GM12878 (cell line): ENCODE data around the gene NDUFA9. TPM values are rescaled to one million over a fixed set of nuclear protein-coding genes. Genes with fewer than 3 reads are reported as not detected.

Experiments used
- ATAC-seq: fragments of 200-7000 bp; cut with Tn5 transposase; 3 replicates; pipeline ENCODE4 v1.9.1; 2020; ENCODE audit warnings: mild to moderate bottlenecking, moderate library complexity
- BruUV-seq: library from RNA; stranded (reverse); fragments of 400-500 nt; replicated peaks from 2 replicates; lab custom pipeline; 2021; lab: Mats Ljungman, UMichigan
- CTCF ChIA-PET: fragments of 300-600 bp; sonication (Branson Sonifier 250); formaldehyde crosslinking; extraction: SDS; loops from one replicate; lab custom pipeline; 2021; ENCODE audit warnings: inconsistent platforms; lab: Yijun Ruan, JAX
- POLR2A ChIA-PET: fragments of 350-600 bp; formaldehyde crosslinking; extraction: SDS; loops from one replicate; lab custom pipeline; 2021; ENCODE audit warnings: inconsistent platforms; lab: Charles Lee
- RAD21 ChIA-PET: fragments of 300-600 bp; sonication (Branson Sonifier 250); formaldehyde crosslinking; loops from one replicate; lab custom pipeline; 2023; ENCODE audit warnings: antibody characterized with exemption; ENCODE audit not compliant: unreplicated experiment; lab: Charles Lee
- SMC1A ChIA-PET: fragments of 300-600 bp; sonication (Branson Sonifier 250); formaldehyde crosslinking; loops from one replicate; lab custom pipeline; 2023; ENCODE audit not compliant: unreplicated experiment, uncharacterized antibody; lab: Charles Lee
- DNase-seq: peaks from one replicate; pipeline ENCODE4 v3.0.0-alpha.2; 2011; ENCODE audit warnings: low read depth, low spot score
- FAIRE-seq: peaks from 3 replicates; lab custom pipeline; 2011; peaks lifted over from hg19 to GRCh38; lab: Jason Lieb, UNC
- H2AFZ ChIP-seq: 2 replicates; pipeline ENCODE4 v1.6.0; 2011; ENCODE audit warnings: low read depth, low read length, control low read depth; ENCODE audit not compliant: control insufficient read depth
- H3K27ac ChIP-seq: 2 replicates; pipeline ENCODE4 v1.5.1; 2011; ENCODE audit warnings: control low read depth; ENCODE audit not compliant: control insufficient read depth, insufficient read depth
- H3K27me3 ChIP-seq, 2 experiments: replicated peaks in 1 of 2; 2 replicates each; pipeline versions ENCODE4 v1.6.0 to v1.6.1; 2011; ENCODE audit warnings: low read length in 1 of 2; ENCODE audit not compliant: control insufficient read depth in 2 of 2, insufficient read depth in 2 of 2
- H3K36me3 ChIP-seq, 2 experiments: 2 replicates each; pipeline ENCODE4 v1.5.1; 2011; ENCODE audit warnings: low read length in 1 of 2; ENCODE audit not compliant: control insufficient read depth in 2 of 2, insufficient read depth in 2 of 2
- H3K4me1 ChIP-seq: 2 replicates; pipeline ENCODE4 v1.6.1; 2011; ENCODE audit warnings: mild to moderate bottlenecking, low read length, moderate library complexity, mixed read lengths; ENCODE audit not compliant: control insufficient read depth, insufficient read depth
- H3K4me2 ChIP-seq: 2 replicates; pipeline ENCODE4 v1.6.0; 2011; ENCODE audit warnings: control low read depth; ENCODE audit not compliant: control insufficient read depth, insufficient read depth
- H3K4me3 ChIP-seq: fragments of 200-600 bp; sonication (generic); 2 replicates; pipeline ENCODE4 v1.5.1; 2016
- H3K79me2 ChIP-seq: 2 replicates; pipeline ENCODE4 v1.6.0; 2011; ENCODE audit warnings: low read length; ENCODE audit not compliant: control insufficient read depth, insufficient read depth
- H3K9ac ChIP-seq: 2 replicates; pipeline ENCODE4 v1.8.0; 2011; ENCODE audit warnings: low read length, control low read depth, mixed read lengths; ENCODE audit not compliant: control insufficient read depth, insufficient read depth
- H3K9me3 ChIP-seq: replicated peaks from 3 replicates; pipeline ENCODE4 v1.5.1; 2011; ENCODE audit warnings: mild to moderate bottlenecking, low read length; ENCODE audit not compliant: control insufficient read depth, insufficient read depth
- H4K20me1 ChIP-seq: 2 replicates; pipeline ENCODE4 v1.6.0; 2011; ENCODE audit not compliant: control insufficient read depth, insufficient read depth
- ATF7 ChIP-seq: fragments of 450-650 bp; IDR thresholded peaks from 2 replicates; pipeline ENCODE4 v1.6.1; 2016; ENCODE audit warnings: low read depth, mild to moderate bottlenecking
- EGR1 ChIP-seq, 2 experiments: IDR thresholded peaks; 1 replicate in 1 of 2; 2 replicates in 1 of 2; pipeline ENCODE4 v1.6.1; 2011 to 2012; ENCODE audit warnings: low read depth in 2 of 2, low read length in 2 of 2, borderline replicate concordance in 1 of 2, mild to moderate bottlenecking in 1 of 2, moderate library complexity in 1 of 2
- ETV6 ChIP-seq, 2 experiments: fragments of 450-650 bp in 1 of 2; IDR thresholded peaks in 1 of 2; conservative IDR thresholded peaks in 1 of 2; 2 replicates each; pipeline ENCODE4 v1.6.1; 2014; ENCODE audit warnings: antibody characterized with exemption in 1 of 2, borderline replicate concordance in 1 of 2, low read depth in 1 of 2, mild to moderate bottlenecking in 1 of 2, moderate library complexity in 1 of 2
- MEF2A ChIP-seq: IDR thresholded peaks from 2 replicates; pipeline ENCODE4 v1.6.1; 2011; ENCODE audit warnings: low read depth, mild to moderate bottlenecking, low read length, moderate library complexity; ENCODE audit not compliant: insufficient read depth
- MXI1 ChIP-seq: fragments of 150-350 bp; IDR thresholded peaks from 2 replicates; pipeline ENCODE4 v1.6.1; 2011; ENCODE audit warnings: low read depth, mild to moderate bottlenecking, inconsistent platforms, low read length, improper control_type of control experiment
- MYC ChIP-seq: IDR thresholded peaks from 2 replicates; pipeline ENCODE4 v1.6.1; 2011; ENCODE audit warnings: mild to moderate bottlenecking, low read length, moderate library complexity, inconsistent platforms; ENCODE audit not compliant: insufficient read depth, insufficient replicate concordance, insufficient read length, severe bottlenecking
- NBN ChIP-seq: fragments of 450-650 bp; IDR thresholded peaks from 2 replicates; pipeline ENCODE4 v1.6.1; 2016
- PML ChIP-seq: IDR thresholded peaks from 2 replicates; pipeline ENCODE4 v1.6.1; 2012; ENCODE audit warnings: low read length, inconsistent platforms
- POU2F2 ChIP-seq: IDR thresholded peaks from 3 replicates; pipeline ENCODE4 v1.6.1; 2011; ENCODE audit warnings: low read depth, mild to moderate bottlenecking, low read length, borderline replicate concordance
- SIN3A ChIP-seq: IDR thresholded peaks from 2 replicates; pipeline ENCODE4 v1.6.1; 2012; ENCODE audit warnings: low read depth, low read length, improper control_type of control experiment
- SMARCA5 ChIP-seq: fragments of 450-650 bp; IDR thresholded peaks from 2 replicates; pipeline ENCODE4 v1.6.1; 2017; ENCODE audit warnings: mild to moderate bottlenecking
- SP1 ChIP-seq: IDR thresholded peaks from one replicate; pipeline ENCODE4 v1.6.1; 2011; ENCODE audit warnings: low read depth, low read length
- SREBF1 ChIP-seq: IDR thresholded peaks from 2 replicates; pipeline ENCODE4 v1.6.1; 2012; ENCODE audit warnings: mild to moderate bottlenecking, low read length
- TARDBP ChIP-seq: IDR thresholded peaks from 2 replicates; pipeline ENCODE4 v1.6.1; 2016; ENCODE audit warnings: borderline replicate concordance
- WRNIP1 ChIP-seq: IDR thresholded peaks from 2 replicates; pipeline ENCODE4 v1.6.1; 2011; ENCODE audit warnings: low read depth, low read length, improper control_type of control experiment, borderline replicate concordance
- WGBS: methylation state at CpG from one replicate; pipeline ENCODE4 v1.1.6; 2016; ENCODE audit warnings: low lambda C conversion rate; ENCODE audit not compliant: insufficient replicate concordance, insufficient coverage; ENCODE audit errors: missing lambda C conversion rate; 5-methylcytosine and 5-hydroxymethylcytosine counted together
- in situ Hi-C: fragments of 300-500 bp; cut with MboI; formaldehyde crosslinking; loops from 9 replicates; pipeline ENCODE4 v1.14.3; 2018; ENCODE audit warnings: mixed read lengths
- intact Hi-C: fragments of 100-400 bp; cut with micrococcal nuclease; formaldehyde crosslinking; loops from one replicate; pipeline ENCODE4 v1.14.2; 2022; ENCODE audit not compliant: unreplicated experiment
- polyA plus RNA-seq, 11 experiments: library from polyadenylated mRNA; depleted of rRNA in 4 of 11; unstranded in 6 of 11; stranded (reverse) in 5 of 11; fragments of >200 nt; fragmentation: Nextera tagmentation in 4 of 11; fragmentation: Illumina TruSeq in 1 of 11; extraction: Ambion mirVana in 4 of 11; extraction: Trizol in 1 of 11; gene quantifications; 1 replicate in 1 of 11; 2 replicates in 10 of 11; pipeline versions ENCODE4 v1.2.1 to v1.2.3, GENCODE V29; 2011 to 2016; ENCODE audit warnings: inconsistent platforms in 2 of 11, missing spikeins in 2 of 11, low read depth in 1 of 11
- total RNA-seq, 4 experiments: library from RNA; depleted of rRNA in 3 of 4; stranded (reverse); fragments of >200 nt in 3 of 4; fragmentation: Illumina TruSeq in 1 of 4; extraction: Trizol in 1 of 4; gene quantifications; 2 replicates each; pipeline versions ENCODE4 v1.2.1 to v1.2.3, GENCODE V29; 2013 to 2021
- TF ChIP-seq, protein P1 (sequence below): fragments of 450-650 bp; IDR thresholded peaks from 2 replicates; pipeline ENCODE4 v1.6.1; 2016; ENCODE audit warnings: mild to moderate bottlenecking
- TF ChIP-seq, protein P2 (sequence below): fragments of 450-650 bp; formaldehyde crosslinking; IDR thresholded peaks from 2 replicates; pipeline ENCODE4 v1.5.0; 2022; ENCODE audit warnings: mild to moderate bottlenecking, missing genetic modification characterization

The NDUFA9 gene
- total and polyA plus RNA-seq, 10 of the 15 experiments (the other 5 are each of a cell fraction or from before 2014, with no cell fraction given), result 95.2 to 472 (median 151) TPM

DNA sequence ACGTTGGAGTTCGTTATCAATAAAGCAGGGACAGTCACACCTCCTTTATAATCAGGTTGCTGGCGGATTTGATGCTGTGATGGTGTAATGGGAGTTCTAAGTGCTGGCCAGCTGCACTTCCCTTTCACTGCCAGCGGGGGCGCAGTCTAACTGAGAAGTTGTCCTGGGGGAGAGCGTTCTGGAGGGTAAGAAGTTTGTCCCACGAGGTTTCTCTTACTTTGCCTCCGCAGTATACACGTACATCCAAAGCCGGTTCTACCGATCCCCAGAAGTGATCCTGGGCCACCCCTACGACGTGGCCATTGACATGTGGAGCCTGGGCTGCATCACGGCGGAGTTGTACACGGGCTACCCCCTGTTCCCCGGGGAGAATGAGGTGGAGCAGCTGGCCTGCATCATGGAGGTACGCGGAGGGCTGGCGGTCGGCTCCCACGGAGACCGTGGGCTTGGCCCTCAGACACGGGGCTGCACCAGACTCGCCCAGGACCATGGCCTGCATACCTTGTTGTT lies 44.2 kb upstream of the NDUFA9 start:
- Histone ChIP-seq H2AFZ (peak overlapping the region; percentile 93), H3K9ac (peak overlapping the region; percentile 84), H4K20me1 (no peaks in the 10 kb centered on the region), H3K36me3 (no peaks in the 10 kb centered on the region), H3K4me1 (no peaks in the 10 kb centered on the region), H3K79me2 (peaks cover 9% of the 10 kb centered on the region), H3K4me2 (peak overlapping the region; percentile 58; the same call in 1 of the 2 replicates), H3K4me3 (peak overlapping the region; percentile 78), H3K27me3 (no peaks in the 10 kb centered on the region), H3K27ac (peak overlapping the region; percentile 65), H3K9me3 (no peaks in the 10 kb centered on the region)
- ChIA-PET POLR2A (no interaction called here), RAD21 (interaction anchor here (1.2 to 2.7 kb wide), 3 partner anchors 16 to 44 kb away, joined by 3 to 14 read pairs (median 4); partner anchors contain the start of genes AKAP3 and NDUFA9), SMC1A (interaction anchor here (0.6 to 1.7 kb wide), 8 partner anchors 14 to 153 kb away, joined by 3 to 7 read pairs (median 3); partner anchors contain the start of genes AKAP3 and NDUFA9), CTCF (interaction anchor here (0.6 to 5.1 kb wide), 16 partner anchors 8 to 665 kb away, joined by 3 to 30 read pairs (median 4); partner anchors contain the start of genes AKAP3 and NDUFA9)
- in situ Hi-C loops, result no loop called here
- ATAC-seq (peak; percentile 97), FAIRE-seq (peak; percentile 87), DNase-seq (peak; percentile 68)
- under 1% methylated on average over 25 of the region's 25 CpGs for WGBS
- intact Hi-C loops, result loop anchor here (2.0 to 10.0 kb wide), 2 partner anchors 44 to 150 kb away; partner anchors contain the start of genes AKAP3 and NDUFA9
- no TSS peak for BruUV-seq
- TF ChIP-seq ATF7 (peak; percentile 65), EGR1 (IDR thresholded peaks at IDR 0.05; ENCODE audit: borderline replicate concordance in 1 of 2, low read depth in 2 of 2, low read length in 2 of 2) (no peak), SREBF1 (no peak), SIN3A (peak; percentile 82; the same call in 1 of the 2 replicates), MEF2A (no peak), ETV6 (conservative IDR thresholded peaks at IDR 0.05 in 1 of 2, IDR thresholded peaks at IDR 0.05 in 1 of 2; ENCODE audit: borderline replicate concordance in 1 of 2, low read depth in 1 of 2) (no peak), MYC (peak; percentile 68), PML (peak; percentile 64; the same call in 1 of the 2 replicates), WRNIP1 (0 out of 2 replicates have a peak, but pooled peaks have one; percentile 80), SP1 (no peak), TARDBP (no peak), NBN (peak; percentile 94), SMARCA5 (peak; percentile 89), MXI1 (peak; percentile 62; the same call in 1 of the 2 replicates), POU2F2 (peak; percentile 5; the same call in 1 of the 3 replicates)
- TF ChIP-seq, protein P1, sequence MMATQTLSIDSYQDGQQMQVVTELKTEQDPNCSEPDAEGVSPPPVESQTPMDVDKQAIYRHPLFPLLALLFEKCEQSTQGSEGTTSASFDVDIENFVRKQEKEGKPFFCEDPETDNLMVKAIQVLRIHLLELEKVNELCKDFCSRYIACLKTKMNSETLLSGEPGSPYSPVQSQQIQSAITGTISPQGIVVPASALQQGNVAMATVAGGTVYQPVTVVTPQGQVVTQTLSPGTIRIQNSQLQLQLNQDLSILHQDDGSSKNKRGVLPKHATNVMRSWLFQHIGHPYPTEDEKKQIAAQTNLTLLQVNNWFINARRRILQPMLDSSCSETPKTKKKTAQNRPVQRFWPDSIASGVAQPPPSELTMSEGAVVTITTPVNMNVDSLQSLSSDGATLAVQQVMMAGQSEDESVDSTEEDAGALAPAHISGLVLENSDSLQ, result peak; percentile 7; the same call in 1 of the 2 replicates
- TF ChIP-seq, protein P2, sequence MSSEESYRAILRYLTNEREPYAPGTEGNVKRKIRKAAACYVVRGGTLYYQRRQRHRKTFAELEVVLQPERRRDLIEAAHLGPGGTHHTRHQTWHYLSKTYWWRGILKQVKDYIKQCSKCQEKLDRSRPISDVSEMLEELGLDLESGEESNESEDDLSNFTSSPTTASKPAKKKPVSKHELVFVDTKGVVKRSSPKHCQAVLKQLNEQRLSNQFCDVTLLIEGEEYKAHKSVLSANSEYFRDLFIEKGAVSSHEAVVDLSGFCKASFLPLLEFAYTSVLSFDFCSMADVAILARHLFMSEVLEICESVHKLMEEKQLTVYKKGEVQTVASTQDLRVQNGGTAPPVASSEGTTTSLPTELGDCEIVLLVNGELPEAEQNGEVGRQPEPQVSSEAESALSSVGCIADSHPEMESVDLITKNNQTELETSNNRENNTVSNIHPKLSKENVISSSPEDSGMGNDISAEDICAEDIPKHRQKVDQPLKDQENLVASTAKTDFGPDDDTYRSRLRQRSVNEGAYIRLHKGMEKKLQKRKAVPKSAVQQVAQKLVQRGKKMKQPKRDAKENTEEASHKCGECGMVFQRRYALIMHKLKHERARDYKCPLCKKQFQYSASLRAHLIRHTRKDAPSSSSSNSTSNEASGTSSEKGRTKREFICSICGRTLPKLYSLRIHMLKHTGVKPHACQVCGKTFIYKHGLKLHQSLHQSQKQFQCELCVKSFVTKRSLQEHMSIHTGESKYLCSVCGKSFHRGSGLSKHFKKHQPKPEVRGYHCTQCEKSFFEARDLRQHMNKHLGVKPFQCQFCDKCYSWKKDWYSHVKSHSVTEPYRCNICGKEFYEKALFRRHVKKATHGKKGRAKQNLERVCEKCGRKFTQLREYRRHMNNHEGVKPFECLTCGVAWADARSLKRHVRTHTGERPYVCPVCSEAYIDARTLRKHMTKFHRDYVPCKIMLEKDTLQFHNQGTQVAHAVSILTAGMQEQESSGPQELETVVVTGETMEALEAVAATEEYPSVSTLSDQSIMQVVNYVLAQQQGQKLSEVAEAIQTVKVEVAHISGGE (CRISPR knock-in tag), result no peak
